ENCODE results near the gene NHP2. TPM values are rescaled to one million over a fixed set of nuclear protein-coding genes. Genes with fewer than 3 reads are reported as not detected.

NHP2 gene
- total and polyA plus RNA-seq, 4 donors, result 64.7 to 199 (median 132) TPM

GRCh38 chr5:178126556-178126955, 27.1 kb downstream of the NHP2 start:
- DNase-seq, result no peak
- 52 to 57% methylated on average over 3 of the region's 3 CpGs for WGBS, 2 donors
- Histone ChIP-seq H3K27ac (ENCODE audit: low read depth in 1 of 2, low read length in 1 of 2) (no peak overlapping the region), H3K9ac (ENCODE audit: insufficient read depth in 1 of 2, low read length in 2 of 2) (no peak overlapping the region), H3K36me3 (ENCODE audit: control insufficient read depth in 4 of 4, insufficient read depth in 4 of 4, low read length in 4 of 4) (peaks cover 0 to 3% (median 0%) of the 10 kb centered on the region in 4 donors), H3K4me1 (ENCODE audit: control insufficient read depth in 5 of 5, insufficient read depth in 5 of 5, low read length in 5 of 5) (peaks cover 0 to 22% (median 10%) of the 10 kb centered on the region in 5 donors), H3K9me3 (ENCODE audit: control insufficient read depth in 4 of 4, insufficient read depth in 3 of 4, low read length in 3 of 4) (no peaks in the 10 kb centered on the region), H3K4me3 (no peak overlapping the region), H3K27me3 (ENCODE audit: control insufficient read depth in 3 of 3, insufficient read depth in 3 of 3, low read length in 2 of 3) (no peaks in the 10 kb centered on the region)
- TF ChIP-seq CTCF (IDR thresholded peaks at IDR 0.05; ENCODE audit: control extremely low read depth, extremely low read depth), result no peak
- ATAC-seq (ENCODE audit: insufficient read depth, low FRiP score), result no peak

- TF ChIP-seq CTCF (IDR thresholded peaks at IDR 0.05; ENCODE audit: control extremely low read depth, extremely low read depth), result no peak
- 62 to 75% methylated on average over 10 of the region's 10 CpGs for WGBS, 2 donors
- Histone ChIP-seq H3K9ac (ENCODE audit: insufficient read depth in 1 of 2, low read length in 2 of 2) (no peak overlapping the region), H3K36me3 (ENCODE audit: control insufficient read depth in 4 of 4, insufficient read depth in 4 of 4, low read length in 4 of 4) (peaks cover 0 to 5% (median 0%) of the 10 kb centered on the region in 4 donors), H3K27me3 (ENCODE audit: control insufficient read depth in 3 of 3, insufficient read depth in 3 of 3, low read length in 2 of 3) (peaks cover 0 to 2% (median 0%) of the 10 kb centered on the region in 3 donors), H3K27ac (ENCODE audit: low read depth in 1 of 2, low read length in 1 of 2) (no peak overlapping the region), H3K4me1 (ENCODE audit: control insufficient read depth in 5 of 5, insufficient read depth in 5 of 5, low read length in 5 of 5) (peaks cover 0 to 26% (median 10%) of the 10 kb centered on the region in 5 donors), H3K4me3 (no peak overlapping the region), H3K9me3 (ENCODE audit: control insufficient read depth in 4 of 4, insufficient read depth in 3 of 4, low read length in 3 of 4) (no peaks in the 10 kb centered on the region)
- ATAC-seq (ENCODE audit: insufficient read depth, low FRiP score), result no peak
- no peak for DNase-seq
Observed at GRCh38 chr5:178125253-178125906, 28.3 kb downstream of the NHP2 start.

GRCh38 chr5:178123966-178124925, 29.4 kb downstream of the NHP2 start:
- Histone ChIP-seq H3K27ac (ENCODE audit: low read depth in 1 of 2, low read length in 1 of 2) (no peak overlapping the region), H3K4me3 (no peak overlapping the region), H3K9me3 (ENCODE audit: control insufficient read depth in 4 of 4, insufficient read depth in 3 of 4, low read length in 3 of 4) (no peaks in the 10 kb centered on the region), H3K9ac (ENCODE audit: insufficient read depth in 1 of 2, low read length in 2 of 2) (no peak overlapping the region), H3K4me1 (ENCODE audit: control insufficient read depth in 5 of 5, insufficient read depth in 5 of 5, low read length in 5 of 5) (peaks cover 0 to 30% (median 10%) of the 10 kb centered on the region in 5 donors), H3K36me3 (ENCODE audit: control insufficient read depth in 4 of 4, insufficient read depth in 4 of 4, low read length in 4 of 4) (peaks cover 0 to 5% (median 0%) of the 10 kb centered on the region in 4 donors), H3K27me3 (ENCODE audit: control insufficient read depth in 3 of 3, insufficient read depth in 3 of 3, low read length in 2 of 3) (peaks cover 0 to 2% (median 0%) of the 10 kb centered on the region in 3 donors)
- ATAC-seq (ENCODE audit: insufficient read depth, low FRiP score) (no peak), DNase-seq (peak in 2 of 3 donors; percentile 61 to 62)
- TF ChIP-seq CTCF (IDR thresholded peaks at IDR 0.05; ENCODE audit: control extremely low read depth, extremely low read depth), result no peak
- WGBS, 2 donors, result 78 to 87% methylated on average over 18 of the region's 18 CpGs
